Adrenal gland (tissue), 5 donors: ENCODE data around the gene VWF.

Experiments used
- POLR2A ChIP-seq, 2 donors: fragments of 450-650 bp; IDR thresholded peaks; one replicate each; pipeline ENCODE4 v1.6.1; 2017; ENCODE audit warnings: antibody characterized with exemption in 2 of 2, mild to moderate bottlenecking in 2 of 2, moderate library complexity in 1 of 2
- TF ChIP-seq, protein P1 (sequence below), 6 experiments: fragments of 450-650 bp in 4 of 6; fragments of 200-600 bp in 2 of 6; sonication (generic) in 1 of 6; IDR thresholded peaks; 1 replicate in 5 of 6; 2 replicates in 1 of 6; pipeline versions ENCODE4 v1.5.1 to v1.8.0; 2016 to 2021; ENCODE audit warnings: antibody characterized with exemption in 6 of 6, mild to moderate bottlenecking in 2 of 6, moderate library complexity in 1 of 6
- donor health status: DM: no; HTN: no; CAD: no.

DNA sequence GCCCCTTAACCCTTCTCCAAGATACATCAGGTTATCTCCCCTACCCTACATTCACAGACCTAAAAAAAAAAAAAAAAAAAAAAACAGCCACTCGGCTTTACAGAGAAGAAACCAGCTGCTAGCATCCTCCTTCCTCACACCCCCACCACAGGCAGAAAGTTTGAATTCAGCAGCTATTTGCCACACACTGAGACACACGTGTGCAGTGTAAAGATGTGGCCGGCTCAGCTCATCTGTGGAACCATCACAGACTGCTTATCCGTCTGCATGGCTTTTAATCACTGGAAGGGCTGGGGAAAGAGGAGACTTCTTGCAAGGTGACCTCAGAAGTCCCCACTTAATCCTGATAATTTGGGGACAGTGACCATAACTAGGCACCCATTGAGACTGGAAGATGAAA lies 50.0 kb downstream of the VWF start:
- no peak for TF ChIP-seq POLR2A (IDR thresholded peaks at IDR 0.05)
- TF ChIP-seq, protein P1, sequence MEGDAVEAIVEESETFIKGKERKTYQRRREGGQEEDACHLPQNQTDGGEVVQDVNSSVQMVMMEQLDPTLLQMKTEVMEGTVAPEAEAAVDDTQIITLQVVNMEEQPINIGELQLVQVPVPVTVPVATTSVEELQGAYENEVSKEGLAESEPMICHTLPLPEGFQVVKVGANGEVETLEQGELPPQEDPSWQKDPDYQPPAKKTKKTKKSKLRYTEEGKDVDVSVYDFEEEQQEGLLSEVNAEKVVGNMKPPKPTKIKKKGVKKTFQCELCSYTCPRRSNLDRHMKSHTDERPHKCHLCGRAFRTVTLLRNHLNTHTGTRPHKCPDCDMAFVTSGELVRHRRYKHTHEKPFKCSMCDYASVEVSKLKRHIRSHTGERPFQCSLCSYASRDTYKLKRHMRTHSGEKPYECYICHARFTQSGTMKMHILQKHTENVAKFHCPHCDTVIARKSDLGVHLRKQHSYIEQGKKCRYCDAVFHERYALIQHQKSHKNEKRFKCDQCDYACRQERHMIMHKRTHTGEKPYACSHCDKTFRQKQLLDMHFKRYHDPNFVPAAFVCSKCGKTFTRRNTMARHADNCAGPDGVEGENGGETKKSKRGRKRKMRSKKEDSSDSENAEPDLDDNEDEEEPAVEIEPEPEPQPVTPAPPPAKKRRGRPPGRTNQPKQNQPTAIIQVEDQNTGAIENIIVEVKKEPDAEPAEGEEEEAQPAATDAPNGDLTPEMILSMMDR (IDR thresholded peaks at IDR 0.05), result no peak
